Muscle layer of duodenum (tissue), 2 donors: ENCODE measurements around the gene SPRR1A.

ENCODE experiments used
- H3K27ac ChIP-seq: one replicate; pipeline ENCODE4 v1.7.0; 2013; ENCODE audit warnings: mild to moderate bottlenecking, low read length
- H3K27me3 ChIP-seq: one replicate; pipeline ENCODE4 v1.7.0; 2013; ENCODE audit warnings: low read depth, mild to moderate bottlenecking, control low read depth, low read length
- H3K36me3 ChIP-seq, 2 donors: one replicate each; pipeline ENCODE4 v1.7.0; 2013; ENCODE audit warnings: low read length in 2 of 2, control low read depth in 1 of 2, mild to moderate bottlenecking in 1 of 2; ENCODE audit not compliant: insufficient read depth in 2 of 2, control insufficient read depth in 1 of 2
- H3K4me1 ChIP-seq, 2 donors: one replicate each; pipeline ENCODE4 v1.7.0; 2013; ENCODE audit warnings: low read length in 2 of 2, mild to moderate bottlenecking in 2 of 2, control low read depth in 1 of 2, moderate library complexity in 1 of 2; ENCODE audit not compliant: insufficient read depth in 2 of 2, control insufficient read depth in 1 of 2
- H3K4me3 ChIP-seq, 2 donors: one replicate each; pipeline ENCODE4 v1.7.0; 2013; ENCODE audit warnings: low read length in 2 of 2, low read depth in 1 of 2, mild to moderate bottlenecking in 1 of 2
- H3K9me3 ChIP-seq, 2 donors: one replicate each; pipeline ENCODE4 v1.7.0; 2013; ENCODE audit warnings: low read length in 2 of 2, control low read depth in 1 of 2, mild to moderate bottlenecking in 1 of 2; ENCODE audit not compliant: control insufficient read depth in 1 of 2
- donor health status: healthy.

Gene SPRR1A

DNA sequence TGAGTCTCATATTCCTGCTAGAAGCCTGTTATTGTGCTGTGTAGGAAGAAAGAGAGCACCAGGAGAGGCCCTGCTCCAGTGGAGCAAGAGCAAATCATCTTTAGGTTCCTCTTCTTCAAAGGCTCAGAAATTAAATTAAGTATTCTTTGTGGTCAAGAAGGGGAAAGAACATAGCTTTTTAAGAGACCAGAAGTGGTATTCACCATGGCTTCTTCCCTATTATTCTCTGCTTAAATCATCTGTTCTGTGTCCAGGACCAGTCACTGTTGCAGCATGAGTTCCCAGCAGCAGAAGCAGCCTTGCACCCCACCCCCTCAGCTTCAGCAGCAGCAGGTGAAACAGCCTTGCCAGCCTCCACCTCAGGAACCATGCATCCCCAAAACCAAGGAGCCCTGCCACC lies 48.2 kb downstream of the SPRR1A start:
- no peak overlapping the region for H3K4me3 ChIP-seq
- peaks cover 0 to 2% of the 10 kb centered on the region in 2 donors for H3K9me3 ChIP-seq

DNA sequence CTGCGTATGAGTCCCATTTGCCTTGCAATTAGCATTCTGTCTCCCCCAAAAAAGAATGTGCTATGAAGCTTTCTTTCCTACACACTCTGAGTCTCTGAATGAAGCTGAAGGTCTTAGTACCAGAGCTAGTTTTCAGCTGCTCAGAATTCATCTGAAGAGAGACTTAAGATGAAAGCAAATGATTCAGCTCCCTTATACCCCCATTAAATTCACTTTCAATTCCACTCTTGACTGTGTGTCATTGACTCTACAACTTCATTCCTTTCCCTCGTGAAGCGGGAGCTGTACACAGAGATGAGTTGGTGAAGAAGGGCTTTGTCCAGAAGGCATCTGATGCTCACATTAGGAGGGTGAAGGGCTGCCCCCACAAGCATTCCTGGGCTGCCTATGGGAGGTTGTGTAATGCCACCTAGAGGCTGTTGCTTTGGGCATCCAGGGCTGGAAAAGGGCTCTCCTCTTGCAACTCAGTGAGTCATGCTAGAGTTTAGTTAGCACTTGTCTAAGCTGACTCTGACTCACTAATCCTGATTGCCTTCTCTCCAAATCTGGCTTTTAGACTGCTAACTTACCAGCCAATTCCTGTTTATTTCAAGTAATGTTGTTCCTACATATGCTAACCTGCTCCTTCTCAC lies 48.9 kb downstream of the SPRR1A start:
- no peaks in the 10 kb centered on the region for H3K36me3 ChIP-seq
- no peak overlapping the region for H3K27ac ChIP-seq
- H3K27me3 ChIP-seq, result no peaks in the 10 kb centered on the region
- H3K9me3 ChIP-seq, result peaks cover 0 to 2% of the 10 kb centered on the region in 2 donors
- no peaks in the 10 kb centered on the region for H3K4me1 ChIP-seq
- H3K4me3 ChIP-seq, result no peak overlapping the region

More for the DNA sequence above, 48.2 kb downstream of the SPRR1A start:
- no peaks in the 10 kb centered on the region for H3K27me3 ChIP-seq
- no peak overlapping the region for H3K27ac ChIP-seq
- no peaks in the 10 kb centered on the region for H3K4me1 ChIP-seq
- H3K36me3 ChIP-seq, result no peaks in the 10 kb centered on the region

DNA sequence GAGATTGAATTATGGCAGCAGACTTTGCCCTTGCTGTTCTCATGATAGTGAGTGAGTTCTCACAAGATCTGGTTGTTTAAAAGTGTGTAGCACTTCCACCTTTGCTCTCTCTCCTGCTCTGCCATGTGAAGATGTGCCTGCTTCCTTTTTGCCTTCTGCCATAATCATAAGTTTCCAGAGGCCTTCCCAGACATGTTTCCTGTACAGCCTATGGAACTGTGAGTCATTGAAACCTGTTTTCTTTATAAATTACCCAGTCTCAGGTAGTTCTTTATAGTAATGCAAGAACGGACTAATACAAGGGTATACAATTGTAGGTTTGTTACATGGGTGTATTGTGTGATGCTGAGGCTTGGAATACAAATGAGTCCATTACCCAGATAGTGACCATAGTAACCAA lies 51.3 kb downstream of the SPRR1A start:
- no peaks in the 10 kb centered on the region for H3K27me3 ChIP-seq
- no peaks in the 10 kb centered on the region for H3K4me1 ChIP-seq
- H3K36me3 ChIP-seq, result no peaks in the 10 kb centered on the region
- H3K9me3 ChIP-seq, result no peaks in the 10 kb centered on the region
- H3K4me3 ChIP-seq, result no peak overlapping the region
- H3K27ac ChIP-seq, result no peak overlapping the region
